GM12891 (cell line): Measurements from ENCODE around the gene MYH6.

Experiments
- POLR2AphosphoS5 ChIP-seq: IDR thresholded peaks from 2 replicates; pipeline ENCODE4 v1.6.1; 2011; ENCODE audit warnings: low read depth, low read length, control low read depth
- SPI1 ChIP-seq: IDR thresholded peaks from 2 replicates; pipeline ENCODE4 v1.6.1; 2011; ENCODE audit warnings: low read depth, low read length, control low read depth
- TAF1 ChIP-seq: IDR thresholded peaks from 2 replicates; pipeline ENCODE4 v1.6.1; 2011; ENCODE audit warnings: low read depth, low read length, control low read depth

DNA sequence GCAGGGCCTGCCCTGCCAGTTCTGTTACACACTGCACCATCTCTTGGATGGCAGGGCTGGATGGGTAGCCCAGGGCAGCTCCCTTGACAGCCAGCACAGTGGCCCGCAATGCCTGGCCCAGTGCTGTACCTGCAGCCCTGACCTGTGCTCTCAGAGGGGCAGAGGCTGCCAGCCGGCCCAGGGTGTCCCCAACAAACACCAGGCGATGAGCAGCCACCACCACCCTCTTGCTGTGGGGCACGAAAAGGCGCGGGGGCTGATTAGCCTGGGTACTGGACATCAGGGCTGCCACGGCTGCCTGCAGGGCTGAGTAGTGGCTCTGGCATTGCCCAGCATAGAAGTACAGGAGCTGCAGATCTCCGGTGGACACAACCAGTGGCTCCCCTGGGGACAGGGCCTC is 50.8 kb downstream of the MYH6 start:
- TF ChIP-seq SPI1 (no peak), POLR2AphosphoS5 (no peak), TAF1 (no peak)
